ENCODE measurements around the gene SPON1.

SPON1 gene

DNA sequence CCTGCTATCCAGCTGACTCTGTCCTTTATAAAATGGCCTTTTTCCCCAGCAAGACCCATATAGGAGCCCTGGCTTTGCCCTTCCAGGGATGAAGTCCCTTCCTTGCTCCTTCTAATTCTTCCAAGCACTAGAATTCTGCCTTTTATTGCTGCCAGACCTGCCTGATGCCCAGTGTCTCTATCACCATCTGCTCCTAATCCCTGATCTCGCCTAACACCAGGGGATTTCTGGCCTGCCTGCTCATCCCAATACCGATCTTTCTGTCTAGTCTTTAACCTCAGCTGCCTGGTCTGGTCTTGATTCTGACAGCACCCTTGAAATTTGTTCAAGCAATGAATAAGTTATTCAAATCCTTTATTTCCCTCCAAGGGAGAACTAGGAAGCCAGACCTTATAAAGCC is 150.2 kb downstream of the SPON1 start:
- Histone ChIP-seq H2BK12ac (ENCODE audit: low read length) (no peak overlapping the region), H3K9ac (ENCODE audit: low read depth, low read length, poor library complexity) (no peak overlapping the region), H3K9me3 (replicated peaks in 1 of 2; ENCODE audit: control insufficient read depth in 2 of 2, insufficient read depth in 1 of 2, low read depth in 1 of 2, low read length in 2 of 2) (no peaks in the 10 kb centered on the region), H4K91ac (ENCODE audit: low read depth, low read length, poor library complexity) (no peak overlapping the region), H3K4me2 (ENCODE audit: insufficient read depth, low read length, poor library complexity, severe bottlenecking) (no peak overlapping the region), H3K4me1 (ENCODE audit: control insufficient read depth in 2 of 2, insufficient read depth in 1 of 2, low read depth in 1 of 2, low read length in 2 of 2) (peaks cover 0 to 3% of the 10 kb centered on the region in 2 donors), H3K18ac (ENCODE audit: low read length) (no peak overlapping the region), H4K8ac (ENCODE audit: low read depth, low read length) (no peak overlapping the region), H2BK5ac (ENCODE audit: low read length) (no peak overlapping the region), H2AFZ (ENCODE audit: low read length) (no peak overlapping the region), H2BK15ac (ENCODE audit: low read length) (no peak overlapping the region), H3K79me1 (ENCODE audit: low read depth, low read length) (no peaks in the 10 kb centered on the region), H3K4me3 (ENCODE audit: low read length in 2 of 2) (no peak overlapping the region), H3K4ac (ENCODE audit: low read length) (no peak overlapping the region), H3K27me3 (ENCODE audit: control insufficient read depth in 3 of 3, insufficient read depth in 3 of 3, low read depth in 1 of 3, low read length in 3 of 3) (no peaks in the 10 kb centered on the region), H3K23ac (ENCODE audit: low read depth, low read length, poor library complexity) (no peak overlapping the region), H2AK5ac (ENCODE audit: low read depth, low read length) (no peak overlapping the region), H3K36me3 (replicated peaks in 1 of 2; ENCODE audit: control insufficient read depth in 2 of 2, insufficient read depth in 2 of 2, low read length in 2 of 2) (peaks cover 0 to 2% of the 10 kb centered on the region in 2 donors), H3K14ac (ENCODE audit: low read length) (no peak overlapping the region), H2BK120ac (ENCODE audit: low read depth, low read length) (no peak overlapping the region), H3K27ac (replicated peaks; ENCODE audit: low read length) (no peak overlapping the region)
- no peak for DNase-seq (ENCODE audit: low spot score)
- no CpG with 5 or more reads among the region's 2 CpGs for WGBS, 2 donors (ENCODE audit: extremely low coverage in 2 of 2, insufficient read length in 2 of 2, insufficient replicate concordance in 1 of 2)

DNA sequence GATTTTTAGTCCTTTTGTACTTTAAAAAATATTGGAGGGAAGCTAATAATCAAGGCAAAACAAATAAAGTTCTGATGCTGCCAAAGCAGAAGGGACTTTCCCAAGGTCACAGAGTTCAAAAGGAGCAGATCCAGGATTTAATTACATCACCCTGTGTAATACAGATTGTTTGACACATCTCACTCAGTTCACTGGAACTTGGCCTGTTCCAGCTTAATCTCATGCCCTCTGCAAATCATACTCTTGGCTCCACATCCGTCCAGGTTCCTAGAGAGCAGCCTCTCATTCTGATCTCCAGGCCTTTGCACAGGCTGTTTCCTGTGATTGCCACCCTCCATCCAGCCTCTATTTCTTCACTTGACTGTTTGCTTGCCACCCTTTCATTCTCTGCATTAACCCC is 151.7 kb downstream of the SPON1 start:
- H2BK120ac ChIP-seq (ENCODE audit: low read depth, low read length), result no peak overlapping the region
- no peak overlapping the region for H3K23ac ChIP-seq (ENCODE audit: low read depth, low read length, poor library complexity)
- H3K27me3 ChIP-seq (ENCODE audit: control insufficient read depth in 3 of 3, insufficient read depth in 3 of 3, low read depth in 1 of 3, low read length in 3 of 3), result no peaks in the 10 kb centered on the region
- no peak overlapping the region for H2BK15ac ChIP-seq (ENCODE audit: low read length)
- H2AK5ac ChIP-seq (ENCODE audit: low read depth, low read length), result no peak overlapping the region
- no peak overlapping the region for H3K14ac ChIP-seq (ENCODE audit: low read length)
- no peak overlapping the region for H3K4me2 ChIP-seq (ENCODE audit: insufficient read depth, low read length, poor library complexity, severe bottlenecking)
- WGBS, 2 donors (ENCODE audit: extremely low coverage in 2 of 2, insufficient read length in 2 of 2, insufficient replicate concordance in 1 of 2), result no CpG with 5 or more reads among the region's 1 CpG
- no peak overlapping the region for H3K4me3 ChIP-seq (ENCODE audit: low read length in 2 of 2)
- H2BK5ac ChIP-seq (ENCODE audit: low read length), result no peak overlapping the region
- no peak overlapping the region for H2AFZ ChIP-seq (ENCODE audit: low read length)
- no peak overlapping the region for H4K91ac ChIP-seq (ENCODE audit: low read depth, low read length, poor library complexity)
- H3K36me3 ChIP-seq (replicated peaks in 1 of 2; ENCODE audit: control insufficient read depth in 2 of 2, insufficient read depth in 2 of 2, low read length in 2 of 2), result peaks cover 0 to 2% of the 10 kb centered on the region in 2 donors
- H3K9me3 ChIP-seq (replicated peaks in 1 of 2; ENCODE audit: control insufficient read depth in 2 of 2, insufficient read depth in 1 of 2, low read depth in 1 of 2, low read length in 2 of 2), result no peaks in the 10 kb centered on the region
- H3K9ac ChIP-seq (ENCODE audit: low read depth, low read length, poor library complexity), result no peak overlapping the region
- no peak overlapping the region for H3K27ac ChIP-seq (replicated peaks; ENCODE audit: low read length)
- DNase-seq (ENCODE audit: low spot score), result no peak
- H2BK12ac ChIP-seq (ENCODE audit: low read length), result no peak overlapping the region
- no peak overlapping the region for H4K8ac ChIP-seq (ENCODE audit: low read depth, low read length)
- no peaks in the 10 kb centered on the region for H3K79me1 ChIP-seq (ENCODE audit: low read depth, low read length)
- no peak overlapping the region for H3K18ac ChIP-seq (ENCODE audit: low read length)
- H3K4me1 ChIP-seq (ENCODE audit: control insufficient read depth in 2 of 2, insufficient read depth in 1 of 2, low read depth in 1 of 2, low read length in 2 of 2), result peaks cover 0 to 3% of the 10 kb centered on the region in 2 donors
- H3K4ac ChIP-seq (ENCODE audit: low read length), result no peak overlapping the region

DNA sequence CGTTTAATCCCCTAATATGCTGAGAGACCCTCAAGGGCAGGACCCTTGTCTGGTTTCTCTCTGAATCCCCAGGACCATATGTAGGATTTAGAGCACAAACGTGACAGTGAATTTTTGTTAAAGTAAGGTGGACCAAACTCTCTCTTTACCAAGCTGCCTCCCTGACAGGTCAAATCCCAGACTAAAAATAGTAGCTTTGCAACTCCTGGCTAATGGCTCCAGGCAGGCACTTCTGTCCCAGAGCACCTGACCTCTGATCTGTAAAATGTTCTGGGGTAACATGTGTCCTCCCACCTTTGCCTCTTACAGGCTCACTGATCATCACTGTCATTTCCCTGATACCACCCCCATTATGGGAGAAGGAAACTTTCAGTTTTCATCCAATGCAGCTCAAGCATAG is 152.3 kb downstream of the SPON1 start:
- H3K79me1 ChIP-seq (ENCODE audit: low read depth, low read length), result no peaks in the 10 kb centered on the region
- no CpG with 5 or more reads among the region's 2 CpGs for WGBS, 2 donors (ENCODE audit: extremely low coverage in 2 of 2, insufficient read length in 2 of 2, insufficient replicate concordance in 1 of 2)
- peaks cover 0 to 3% of the 10 kb centered on the region in 2 donors for H3K4me1 ChIP-seq (ENCODE audit: control insufficient read depth in 2 of 2, insufficient read depth in 1 of 2, low read depth in 1 of 2, low read length in 2 of 2)
- H2BK15ac ChIP-seq (ENCODE audit: low read length), result no peak overlapping the region
- no peak overlapping the region for H2AK5ac ChIP-seq (ENCODE audit: low read depth, low read length)
- no peak overlapping the region for H2BK5ac ChIP-seq (ENCODE audit: low read length)
- no peak overlapping the region for H3K4me3 ChIP-seq (ENCODE audit: low read length in 2 of 2)
- no peak overlapping the region for H4K8ac ChIP-seq (ENCODE audit: low read depth, low read length)
- no peak overlapping the region for H2BK120ac ChIP-seq (ENCODE audit: low read depth, low read length)
- H3K9me3 ChIP-seq (replicated peaks in 1 of 2; ENCODE audit: control insufficient read depth in 2 of 2, insufficient read depth in 1 of 2, low read depth in 1 of 2, low read length in 2 of 2), result no peaks in the 10 kb centered on the region
- H3K4me2 ChIP-seq (ENCODE audit: insufficient read depth, low read length, poor library complexity, severe bottlenecking), result no peak overlapping the region
- DNase-seq (ENCODE audit: low spot score), result no peak
- no peak overlapping the region for H2AFZ ChIP-seq (ENCODE audit: low read length)
- H4K91ac ChIP-seq (ENCODE audit: low read depth, low read length, poor library complexity), result no peak overlapping the region
- H3K4ac ChIP-seq (ENCODE audit: low read length), result no peak overlapping the region
- H3K14ac ChIP-seq (ENCODE audit: low read length), result no peak overlapping the region
- no peak overlapping the region for H3K27ac ChIP-seq (replicated peaks; ENCODE audit: low read length)
- H2BK12ac ChIP-seq (ENCODE audit: low read length), result no peak overlapping the region
- no peaks in the 10 kb centered on the region for H3K27me3 ChIP-seq (ENCODE audit: control insufficient read depth in 3 of 3, insufficient read depth in 3 of 3, low read depth in 1 of 3, low read length in 3 of 3)
- no peak overlapping the region for H3K18ac ChIP-seq (ENCODE audit: low read length)
- no peak overlapping the region for H3K23ac ChIP-seq (ENCODE audit: low read depth, low read length, poor library complexity)
- peaks cover 0 to 2% of the 10 kb centered on the region in 2 donors for H3K36me3 ChIP-seq (replicated peaks in 1 of 2; ENCODE audit: control insufficient read depth in 2 of 2, insufficient read depth in 2 of 2, low read length in 2 of 2)
- H3K9ac ChIP-seq (ENCODE audit: low read depth, low read length, poor library complexity), result no peak overlapping the region

DNA sequence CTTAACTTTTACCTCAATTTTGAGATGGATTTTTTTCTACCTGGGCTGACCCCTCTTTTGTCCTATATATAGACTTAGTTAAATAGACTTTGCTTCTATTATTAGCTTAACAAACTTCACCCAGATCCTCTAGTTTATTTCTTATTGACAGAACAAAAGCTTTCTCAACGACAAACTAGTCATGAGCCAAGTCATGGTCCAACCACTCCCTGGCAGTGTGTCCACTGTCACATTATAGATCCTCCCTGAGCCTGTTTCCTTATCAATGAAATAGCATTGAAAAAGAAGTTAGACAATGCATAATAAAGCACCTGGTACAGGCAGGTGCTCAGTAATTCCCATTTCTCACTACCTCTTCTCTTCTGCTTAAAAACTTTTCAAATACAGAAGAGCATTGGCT is 155.1 kb downstream of the SPON1 start:
- Histone ChIP-seq H3K4me1 (ENCODE audit: control insufficient read depth in 2 of 2, insufficient read depth in 1 of 2, low read depth in 1 of 2, low read length in 2 of 2) (peaks cover 0 to 3% of the 10 kb centered on the region in 2 donors), H3K27ac (replicated peaks; ENCODE audit: low read length) (no peak overlapping the region)
- no CpG with 5 or more reads among the region's 1 CpG for WGBS, 2 donors (ENCODE audit: extremely low coverage in 2 of 2, insufficient read length in 2 of 2, insufficient replicate concordance in 1 of 2)

More for the DNA sequence above, 155.1 kb downstream of the SPON1 start:
- H3K27me3 ChIP-seq (ENCODE audit: control insufficient read depth in 3 of 3, insufficient read depth in 3 of 3, low read depth in 1 of 3, low read length in 3 of 3), result no peaks in the 10 kb centered on the region
- H2BK12ac ChIP-seq (ENCODE audit: low read length), result no peak overlapping the region
- no peak overlapping the region for H4K8ac ChIP-seq (ENCODE audit: low read depth, low read length)
- no peak overlapping the region for H3K9ac ChIP-seq (ENCODE audit: low read depth, low read length, poor library complexity)
- H2BK5ac ChIP-seq (ENCODE audit: low read length), result no peak overlapping the region
- no peak overlapping the region for H3K4ac ChIP-seq (ENCODE audit: low read length)
- H3K9me3 ChIP-seq (replicated peaks in 1 of 2; ENCODE audit: control insufficient read depth in 2 of 2, insufficient read depth in 1 of 2, low read depth in 1 of 2, low read length in 2 of 2), result no peaks in the 10 kb centered on the region
- H3K79me1 ChIP-seq (ENCODE audit: low read depth, low read length), result no peaks in the 10 kb centered on the region
- no peak overlapping the region for H2AK5ac ChIP-seq (ENCODE audit: low read depth, low read length)
- peaks cover 0 to 2% of the 10 kb centered on the region in 2 donors for H3K36me3 ChIP-seq (replicated peaks in 1 of 2; ENCODE audit: control insufficient read depth in 2 of 2, insufficient read depth in 2 of 2, low read length in 2 of 2)
- no peak overlapping the region for H2AFZ ChIP-seq (ENCODE audit: low read length)
- H3K18ac ChIP-seq (ENCODE audit: low read length), result no peak overlapping the region
- H3K4me2 ChIP-seq (ENCODE audit: insufficient read depth, low read length, poor library complexity, severe bottlenecking), result no peak overlapping the region
- H2BK120ac ChIP-seq (ENCODE audit: low read depth, low read length), result no peak overlapping the region
- no peak overlapping the region for H2BK15ac ChIP-seq (ENCODE audit: low read length)
- no peak overlapping the region for H3K4me3 ChIP-seq (ENCODE audit: low read length in 2 of 2)
- H3K23ac ChIP-seq (ENCODE audit: low read depth, low read length, poor library complexity), result no peak overlapping the region
- no peak for DNase-seq (ENCODE audit: low spot score)
- no peak overlapping the region for H3K14ac ChIP-seq (ENCODE audit: low read length)
- H4K91ac ChIP-seq (ENCODE audit: low read depth, low read length, poor library complexity), result no peak overlapping the region

Data from neuronal stem cell (in vitro differentiated cells).